A549 (cell line): ENCODE measurements around the gene EDIL3. TPM values are rescaled to one million over a fixed set of nuclear protein-coding genes. Genes with fewer than 3 reads are reported as not detected.

Source experiments
- ATAC-seq, 2 experiments: fragments of 200-7000 bp in 1 of 2; fragments of >200 bp in 1 of 2; cut with Nextera tagmentation in 1 of 2; cut with Tn5 transposase in 1 of 2; 3 replicates each; pipeline versions ENCODE4 v1.8.0 to v1.9.1; 2018 to 2020; ENCODE audit warnings: mild to moderate bottlenecking in 1 of 2, moderate library complexity in 1 of 2
- CTCF ChIA-PET: fragments of 300-600 bp; sonication (Branson Sonifier 250); formaldehyde crosslinking; extraction: SDS; loops from one replicate; lab custom pipeline; 2021; ENCODE audit warnings: antibody characterized with exemption, inconsistent platforms; lab: Yijun Ruan, JAX
- POLR2A ChIA-PET: fragments of 350-600 bp; formaldehyde crosslinking; extraction: SDS; loops from one replicate; lab custom pipeline; 2021; ENCODE audit warnings: antibody characterized with exemption, inconsistent platforms; lab: Yijun Ruan, JAX
- DNase-seq, 2 experiments: peaks; one replicate each; pipeline versions ENCODE4 v3.0.0 to v3.0.0-alpha.2; 2011 to 2016; ENCODE audit warnings: low read depth in 1 of 2, low spot score in 1 of 2
- FAIRE-seq: peaks from 2 replicates; lab custom pipeline; 2011; peaks lifted over from hg19 to GRCh38; lab: Jason Lieb, UNC
- H3K27ac ChIP-seq, 2 experiments: fragments of >200 bp; sonication (Bioruptor Twin); formaldehyde crosslinking; 3 replicates each; pipeline ENCODE4 v1.5.1; 2016 to 2017
- H3K4me1 ChIP-seq: fragments of >200 bp; sonication (Bioruptor Twin); formaldehyde crosslinking; 3 replicates; pipeline ENCODE4 v1.6.1; 2016
- H3K4me2 ChIP-seq: fragments of >200 bp; sonication (Bioruptor Twin); formaldehyde crosslinking; 3 replicates; pipeline ENCODE4 v1.6.1; 2016
- H3K4me3 ChIP-seq: fragments of >200 bp; sonication (Bioruptor Twin); formaldehyde crosslinking; 3 replicates; pipeline ENCODE4 v1.5.1; 2016
- H3K9me3 ChIP-seq: fragments of >200 bp; sonication (Bioruptor Twin); formaldehyde crosslinking; 3 replicates; pipeline ENCODE4 v1.6.1; 2016
- BHLHE40 ChIP-seq: IDR thresholded peaks from 2 replicates; pipeline ENCODE4 v1.6.1; 2012; ENCODE audit warnings: low read depth, low read length, inconsistent platforms
- CBX2 ChIP-seq: fragments of 200-600 bp; sonication (generic); IDR thresholded peaks from 2 replicates; pipeline ENCODE4 v1.6.1; 2016; ENCODE audit warnings: low read depth, mild to moderate bottlenecking, borderline replicate concordance
- CBX8 ChIP-seq: fragments of 200-600 bp; sonication (generic); IDR thresholded peaks from 2 replicates; pipeline ENCODE4 v1.6.1; 2016
- FOSB ChIP-seq: fragments of 250-450 bp; sonication (Bioruptor Pico); IDR thresholded peaks from 2 replicates; pipeline ENCODE4 v1.5.0; 2020; ENCODE audit warnings: mild to moderate bottlenecking, moderate library complexity
- FOSL2 ChIP-seq, 2 experiments: fragments of 450-650 bp in 1 of 2; fragments of >200 bp in 1 of 2; sonication (Bioruptor Twin) in 1 of 2; formaldehyde crosslinking; IDR thresholded peaks; 2 replicates each; pipeline versions ENCODE4 v1.5.0 to v1.6.1; 2016 to 2020; ENCODE audit warnings: mild to moderate bottlenecking in 1 of 2, moderate library complexity in 1 of 2
- FOXS1 ChIP-seq: fragments of 250-450 bp; sonication (Bioruptor Pico); IDR thresholded peaks from 2 replicates; pipeline ENCODE4 v1.5.0; 2020; ENCODE audit warnings: mild to moderate bottlenecking, moderate library complexity
- HDAC2 ChIP-seq: fragments of 200-600 bp; sonication (generic); IDR thresholded peaks from 2 replicates; pipeline ENCODE4 v1.6.1; 2016
- HMGXB4 ChIP-seq: fragments of 250-450 bp; sonication (Bioruptor Pico); IDR thresholded peaks from 2 replicates; pipeline ENCODE4 v1.5.0; 2021; ENCODE audit warnings: mild to moderate bottlenecking, moderate library complexity, borderline replicate concordance
- HOXB13 ChIP-seq: fragments of 250-450 bp; sonication (Bioruptor Pico); IDR thresholded peaks from 2 replicates; pipeline ENCODE4 v1.5.0; 2020; ENCODE audit warnings: low read depth, mild to moderate bottlenecking, moderate library complexity
- JUN ChIP-seq, 2 experiments: fragments of >200 bp; sonication (Bioruptor Twin); formaldehyde crosslinking; IDR thresholded peaks; 2 replicates in 1 of 2; 3 replicates in 1 of 2; pipeline ENCODE4 v1.6.1; 2016 to 2017
- KDM1A ChIP-seq: fragments of 200-600 bp; sonication (generic); IDR thresholded peaks from 2 replicates; pipeline ENCODE4 v1.6.1; 2016; ENCODE audit warnings: low read depth, mild to moderate bottlenecking
- MAX ChIP-seq: IDR thresholded peaks from 2 replicates; pipeline ENCODE4 v1.6.1; 2012
- MAZ ChIP-seq: fragments of 150-350 bp; IDR thresholded peaks from 2 replicates; pipeline ENCODE4 v1.6.1; 2014; ENCODE audit warnings: antibody characterized with exemption, low read depth, low read length, borderline replicate concordance
- MYC ChIP-seq: IDR thresholded peaks from 2 replicates; pipeline ENCODE4 v1.6.1; 2012; ENCODE audit warnings: mild to moderate bottlenecking, inconsistent platforms, low read length, improper control_type of control experiment, borderline replicate concordance
- PHF8 ChIP-seq: fragments of 200-600 bp; sonication (generic); IDR thresholded peaks from 2 replicates; pipeline ENCODE4 v1.6.1; 2016; ENCODE audit warnings: low read depth, mild to moderate bottlenecking, antibody characterized with exemption, moderate library complexity, borderline replicate concordance
- POLR2AphosphoS2 ChIP-seq: conservative IDR thresholded peaks from 2 replicates; pipeline ENCODE4 v1.6.1; 2012; ENCODE audit warnings: low read length, improper control_type of control experiment, inconsistent platforms
- RCOR1 ChIP-seq: fragments of 150-350 bp; IDR thresholded peaks from 2 replicates; pipeline ENCODE4 v1.6.1; 2014; ENCODE audit warnings: antibody characterized with exemption, low read length, low read depth
- RNF2 ChIP-seq: fragments of 200-600 bp; sonication (generic); IDR thresholded peaks from 2 replicates; pipeline ENCODE4 v1.6.1; 2016; ENCODE audit warnings: low read depth, mild to moderate bottlenecking, antibody characterized with exemption, moderate library complexity, borderline replicate concordance
- TP53 ChIP-seq: fragments of 250-450 bp; sonication (Bioruptor Pico); IDR thresholded peaks from 2 replicates; pipeline ENCODE4 v1.5.0; 2021; ENCODE audit warnings: mild to moderate bottlenecking, moderate library complexity
- USF2 ChIP-seq: fragments of 450-650 bp; IDR thresholded peaks from 2 replicates; pipeline ENCODE4 v1.6.1; 2014; ENCODE audit warnings: antibody characterized with exemption
- ZC3H11A ChIP-seq: fragments of 450-650 bp; IDR thresholded peaks from 2 replicates; pipeline ENCODE4 v1.6.1; 2014; ENCODE audit warnings: antibody characterized with exemption, mild to moderate bottlenecking
- ZNF302 ChIP-seq: fragments of 250-450 bp; sonication (Bioruptor Pico); IDR thresholded peaks from 2 replicates; pipeline ENCODE4 v1.9.0; 2021; ENCODE audit warnings: inconsistent platforms, mild to moderate bottlenecking, moderate library complexity
- WGBS: methylation state at CpG from one replicate; pipeline ENCODE4 v1.1.6; 2017; ENCODE audit errors: missing lambda C conversion rate; 5-methylcytosine and 5-hydroxymethylcytosine counted together
- polyA plus RNA-seq, 4 experiments: library from polyadenylated mRNA; depleted of rRNA in 3 of 4; stranded (reverse); fragments of >200 nt; fragmentation: RNase III in 1 of 4; extraction: RNeasy Plus Mini Kit Qiagen cat#74134 plus additional on column Dnase treatment in 1 of 4; gene quantifications; 2 replicates in 3 of 4; 3 replicates in 1 of 4; pipeline ENCODE4 v1.2.3, GENCODE V29; 2011 to 2017
- TF ChIP-seq, protein P1 (sequence below): fragments of 150-350 bp; IDR thresholded peaks from 2 replicates; pipeline ENCODE4 v1.6.1; 2014; ENCODE audit warnings: low read depth, mild to moderate bottlenecking, low read length
- TF ChIP-seq, protein P2 (sequence below): IDR thresholded peaks from 2 replicates; pipeline ENCODE4 v1.6.1; 2012
- TF ChIP-seq, protein P3 (sequence below): fragments of >200 bp; sonication (Bioruptor Twin); formaldehyde crosslinking; IDR thresholded peaks from 3 replicates; pipeline ENCODE4 v1.6.1; 2016
- TF ChIP-seq, protein P4 (sequence below): fragments of 250-450 bp; sonication (Bioruptor Pico); IDR thresholded peaks from 2 replicates; pipeline ENCODE4 v1.5.0; 2020; ENCODE audit warnings: low read depth, mild to moderate bottlenecking, moderate library complexity

Gene EDIL3
- polyA plus RNA-seq, 2 of the 4 experiments (the other 2 are of a cell fraction) = 0.12 to 0.14 TPM

DNA sequence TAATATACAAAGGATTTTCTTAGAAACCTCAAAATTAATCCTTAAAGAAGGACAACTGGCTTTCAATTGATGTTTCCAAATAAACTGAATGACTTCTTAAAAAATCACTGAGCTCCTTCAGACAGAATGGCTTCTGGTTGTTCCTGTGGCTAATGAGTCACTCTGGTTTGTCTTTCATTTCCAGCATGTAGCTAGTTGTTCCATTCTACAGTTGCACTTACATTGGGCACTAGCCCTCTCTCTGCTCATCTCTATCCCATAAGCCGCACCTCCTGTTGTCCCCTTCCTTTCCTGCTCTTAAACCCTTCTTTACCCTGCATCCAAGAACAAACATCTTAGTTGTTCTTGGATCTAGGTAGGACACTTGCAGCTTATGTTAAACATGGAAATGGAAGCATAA is 428.8 kb downstream of the EDIL3 start:
- Histone ChIP-seq H3K27ac (no peak overlapping the region), H3K4me2 (no peak overlapping the region), H3K4me3 (no peak overlapping the region), H3K4me1 (no peaks in the 10 kb centered on the region), H3K9me3 (no peaks in the 10 kb centered on the region)
- POLR2A ChIA-PET = no interaction called here
- FAIRE-seq (no peak), ATAC-seq (no peak), DNase-seq (no peak)
- CTCF ChIA-PET = no interaction called here
- TF ChIP-seq MYC (no peak), FOXS1 (CRISPR knock-in tag) (no peak), CBX8 (no peak), MAX (no peak), BHLHE40 (no peak), ZNF302 (CRISPR knock-in tag) (no peak), POLR2AphosphoS2 (no peak), HMGXB4 (CRISPR knock-in tag) (no peak), RNF2 (no peak)
- WGBS = 56% methylated on average over 1 of the region's 1 CpG

DNA sequence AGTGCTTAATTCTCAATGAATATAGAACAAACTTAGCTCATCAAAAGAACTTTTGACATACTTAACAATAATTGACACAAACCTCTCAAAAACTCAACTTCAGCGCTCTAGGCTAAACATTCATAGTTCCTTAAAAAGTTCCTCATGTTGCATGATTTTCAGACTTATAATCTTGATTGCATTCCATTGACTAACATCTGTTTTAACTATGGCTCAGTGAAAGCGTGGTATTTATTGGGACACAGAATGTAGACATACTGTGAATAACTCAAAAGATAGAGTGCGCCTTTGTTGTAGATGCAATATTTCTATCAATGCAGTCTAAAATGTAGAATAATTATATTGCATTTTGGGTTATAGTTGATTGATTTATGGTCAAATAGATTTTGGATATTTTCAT is 436.9 kb downstream of the EDIL3 start:
- no peak for ATAC-seq
- H3K27ac ChIP-seq = no peak overlapping the region
- H3K4me2 ChIP-seq = no peak overlapping the region
- ChIA-PET POLR2A (no interaction called here), CTCF (no interaction called here)
- no peaks in the 10 kb centered on the region for H3K4me1 ChIP-seq
- no peak overlapping the region for H3K4me3 ChIP-seq
- TF ChIP-seq MAZ = no peak
- TF ChIP-seq ZNF302 (CRISPR knock-in tag) = no peak
- no peak for TF ChIP-seq FOSL2 (IDR thresholded peaks at IDR 0.05)
- no peak for TF ChIP-seq FOSL2 (CRISPR knock-in tag; IDR thresholded peaks at IDR 0.05)
- no peak for TF ChIP-seq CBX2
- TF ChIP-seq ZC3H11A = no peak
- TF ChIP-seq, protein P1, sequence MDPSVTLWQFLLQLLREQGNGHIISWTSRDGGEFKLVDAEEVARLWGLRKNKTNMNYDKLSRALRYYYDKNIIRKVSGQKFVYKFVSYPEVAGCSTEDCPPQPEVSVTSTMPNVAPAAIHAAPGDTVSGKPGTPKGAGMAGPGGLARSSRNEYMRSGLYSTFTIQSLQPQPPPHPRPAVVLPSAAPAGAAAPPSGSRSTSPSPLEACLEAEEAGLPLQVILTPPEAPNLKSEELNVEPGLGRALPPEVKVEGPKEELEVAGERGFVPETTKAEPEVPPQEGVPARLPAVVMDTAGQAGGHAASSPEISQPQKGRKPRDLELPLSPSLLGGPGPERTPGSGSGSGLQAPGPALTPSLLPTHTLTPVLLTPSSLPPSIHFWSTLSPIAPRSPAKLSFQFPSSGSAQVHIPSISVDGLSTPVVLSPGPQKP = no peak
- TF ChIP-seq, protein P2, sequence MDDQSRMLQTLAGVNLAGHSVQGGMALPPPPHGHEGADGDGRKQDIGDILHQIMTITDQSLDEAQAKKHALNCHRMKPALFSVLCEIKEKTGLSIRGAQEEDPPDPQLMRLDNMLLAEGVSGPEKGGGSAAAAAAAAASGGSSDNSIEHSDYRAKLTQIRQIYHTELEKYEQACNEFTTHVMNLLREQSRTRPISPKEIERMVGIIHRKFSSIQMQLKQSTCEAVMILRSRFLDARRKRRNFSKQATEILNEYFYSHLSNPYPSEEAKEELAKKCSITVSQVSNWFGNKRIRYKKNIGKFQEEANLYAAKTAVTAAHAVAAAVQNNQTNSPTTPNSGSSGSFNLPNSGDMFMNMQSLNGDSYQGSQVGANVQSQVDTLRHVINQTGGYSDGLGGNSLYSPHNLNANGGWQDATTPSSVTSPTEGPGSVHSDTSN = no peak
- no peak for TF ChIP-seq FOSB
- TF ChIP-seq TP53 (CRISPR knock-in tag) = no peak
- TF ChIP-seq, protein P3, sequence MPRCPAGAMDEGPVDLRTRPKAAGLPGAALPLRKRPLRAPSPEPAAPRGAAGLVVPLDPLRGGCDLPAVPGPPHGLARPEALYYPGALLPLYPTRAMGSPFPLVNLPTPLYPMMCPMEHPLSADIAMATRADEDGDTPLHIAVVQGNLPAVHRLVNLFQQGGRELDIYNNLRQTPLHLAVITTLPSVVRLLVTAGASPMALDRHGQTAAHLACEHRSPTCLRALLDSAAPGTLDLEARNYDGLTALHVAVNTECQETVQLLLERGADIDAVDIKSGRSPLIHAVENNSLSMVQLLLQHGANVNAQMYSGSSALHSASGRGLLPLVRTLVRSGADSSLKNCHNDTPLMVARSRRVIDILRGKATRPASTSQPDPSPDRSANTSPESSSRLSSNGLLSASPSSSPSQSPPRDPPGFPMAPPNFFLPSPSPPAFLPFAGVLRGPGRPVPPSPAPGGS = no peak
- TF ChIP-seq RCOR1 = no peak
- no peak for TF ChIP-seq JUN (IDR thresholded peaks at IDR 0.05)
- no peak for TF ChIP-seq MAX
- TF ChIP-seq FOXS1 (CRISPR knock-in tag) = no peak
- no peak for TF ChIP-seq PHF8
- no peak for TF ChIP-seq USF2
- TF ChIP-seq HOXB13 (CRISPR knock-in tag) = no peak
- no peak for TF ChIP-seq KDM1A
- TF ChIP-seq, protein P4, sequence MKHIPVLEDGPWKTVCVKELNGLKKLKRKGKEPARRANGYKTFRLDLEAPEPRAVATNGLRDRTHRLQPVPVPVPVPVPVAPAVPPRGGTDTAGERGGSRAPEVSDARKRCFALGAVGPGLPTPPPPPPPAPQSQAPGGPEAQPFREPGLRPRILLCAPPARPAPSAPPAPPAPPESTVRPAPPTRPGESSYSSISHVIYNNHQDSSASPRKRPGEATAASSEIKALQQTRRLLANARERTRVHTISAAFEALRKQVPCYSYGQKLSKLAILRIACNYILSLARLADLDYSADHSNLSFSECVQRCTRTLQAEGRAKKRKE (CRISPR knock-in tag) = no peak
- TF ChIP-seq HDAC2 = no peak
- no peak for FAIRE-seq
- 37% methylated on average over 3 of the region's 3 CpGs for WGBS
- no peaks in the 10 kb centered on the region for H3K9me3 ChIP-seq
- DNase-seq = no peak
